ENCODE results near the gene TAAR2. TPM values are rescaled to one million over a fixed set of nuclear protein-coding genes. Genes with fewer than 3 reads are reported as not detected.

The TAAR2 gene
- not detected in 2 replicates for total RNA-seq

DNA sequence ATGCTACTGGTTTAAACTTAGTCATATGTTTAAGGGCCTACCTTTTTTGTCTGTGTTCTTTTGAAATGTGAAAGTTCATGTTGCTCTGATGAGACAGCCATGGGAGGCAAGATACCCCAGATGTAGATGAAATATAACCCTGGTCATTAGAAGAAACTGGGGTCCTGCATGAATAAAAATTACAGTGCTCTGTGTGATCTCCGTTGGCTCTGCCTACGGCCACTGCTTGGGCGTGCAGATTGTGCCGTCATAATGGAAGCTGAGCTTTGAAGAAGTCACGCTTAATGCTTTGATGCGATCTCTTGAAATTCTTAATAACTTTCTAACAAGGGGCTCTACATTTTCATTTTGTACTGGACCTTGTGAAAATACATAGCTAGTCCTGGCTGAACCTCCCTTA, at the start of gene TAAR2:
TAAR2 (minus strand) TSS at position 101 of the 400 bp plus-strand sequence; CDS start at position 101, 0 bp downstream.

GRCh38 chr6:132659082-132659481, 35.0 kb upstream of the TAAR2 start, which contains the start of gene TAAR1:
TSS of gene TAAR1 (minus strand) at chr6:132659182. CDS start at chr6:132646003, 13,179 bp downstream.

GRCh38 chr6:132589454-132589853, 34.6 kb downstream of the TAAR2 start, which contains the start of gene TAAR5:
TSS of gene TAAR5 (minus strand) at chr6:132589741. CDS start at chr6:132589686, 55 bp downstream.

GRCh38 chr6:132570221-132570777, 53.8 kb downstream of the TAAR2 start, which contains the start of gene TAAR6:
TSS of gene TAAR6 (plus strand) at chr6:132570322. CDS start at chr6:132570322, 0 bp downstream.

Other genes starting within 250 kb of the TAAR2 start
- gene MOXD1, start 222.8 kb downstream of the TAAR2 start, total RNA-seq: 0.32 and 0.61 TPM in 2 replicates
- 24.0 and 55.6 TPM in 2 replicates for gene STX7, start 111.2 kb downstream of the TAAR2 start, total RNA-seq
- not detected in 2 replicates for gene TAAR9, start 86.0 kb downstream of the TAAR2 start, total RNA-seq
- not detected in 2 replicates for gene TAAR8, start 71.6 kb downstream of the TAAR2 start, total RNA-seq
- not detected in 2 replicates for gene TAAR6, start 54.0 kb downstream of the TAAR2 start, total RNA-seq
- not detected in 2 replicates for gene TAAR5, start 34.5 kb downstream of the TAAR2 start, total RNA-seq
- not detected in 2 replicates for gene TAAR1, start 34.9 kb upstream of the TAAR2 start, total RNA-seq
- gene VNN1, start 89.8 kb upstream of the TAAR2 start, total RNA-seq: under 0.01 TPM in 1 of 2 replicates, not detected in the other
- not detected in 2 replicates for gene VNN2, start 133.6 kb upstream of the TAAR2 start, total RNA-seq
- 10.1 and 15.7 TPM in 2 replicates for gene SLC18B1, start 174.4 kb upstream of the TAAR2 start, total RNA-seq
- 1,033 and 1,847 TPM in 2 replicates for gene RPS12, start 190.3 kb upstream of the TAAR2 start, total RNA-seq

Data from epithelial cell of umbilical artery (primary cell).